ENCODE measurements around the gene ADPRS.

The ADPRS gene

GRCh38 chr1:36137776-36138175 is 49.1 kb downstream of the ADPRS start:
- no peak for TF ChIP-seq CTCF (IDR thresholded peaks at IDR 0.05; ENCODE audit: low read depth, low read length)
- DNase-seq = no peak
- Histone ChIP-seq H3K4me3 (ENCODE audit: low read depth, low read length) (no peak overlapping the region), H3K36me3 (peaks cover 32% of the 10 kb centered on the region), H3K9me3 (ENCODE audit: severe bottlenecking) (no peaks in the 10 kb centered on the region), H3K27ac (no peak overlapping the region; the same call in 1 of the 2 replicates), H3K27me3 (ENCODE audit: insufficient read depth, low read depth, severe bottlenecking) (no peaks in the 10 kb centered on the region)

DNA sequence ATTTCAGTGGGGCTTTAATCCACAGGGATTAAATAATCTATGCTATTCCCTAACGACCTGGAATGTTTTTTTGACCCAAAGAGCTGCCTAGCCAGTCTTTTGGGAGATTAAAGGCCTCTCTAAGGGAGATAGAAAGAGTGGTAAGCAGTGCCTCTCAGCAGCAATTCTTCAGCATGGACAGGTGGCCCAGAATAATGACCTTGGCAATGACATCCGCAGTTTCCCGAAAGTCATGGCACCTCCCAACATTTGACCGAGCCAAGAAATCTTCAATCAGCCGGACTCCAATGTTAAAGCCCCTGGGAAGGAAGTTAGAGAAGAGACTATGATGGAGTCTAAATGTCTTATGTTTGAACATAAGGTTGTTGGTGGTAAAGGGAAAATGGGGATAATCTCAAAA is 50.8 kb downstream of the ADPRS start:
- peaks cover 32% of the 10 kb centered on the region for H3K36me3 ChIP-seq
- no peaks in the 10 kb centered on the region for H3K27me3 ChIP-seq (ENCODE audit: insufficient read depth, low read depth, severe bottlenecking)
- H3K4me3 ChIP-seq (ENCODE audit: low read depth, low read length) = no peak overlapping the region
- no peak overlapping the region for H3K27ac ChIP-seq
- no peak for DNase-seq
- H3K9me3 ChIP-seq (ENCODE audit: severe bottlenecking) = no peaks in the 10 kb centered on the region
- no peak for TF ChIP-seq CTCF (IDR thresholded peaks at IDR 0.05; ENCODE audit: low read depth, low read length)

- no peak for DNase-seq
- Histone ChIP-seq H3K9me3 (ENCODE audit: severe bottlenecking) (no peaks in the 10 kb centered on the region), H3K36me3 (peaks cover 22% of the 10 kb centered on the region), H3K27ac (no peak overlapping the region), H3K27me3 (ENCODE audit: insufficient read depth, low read depth, severe bottlenecking) (no peaks in the 10 kb centered on the region), H3K4me3 (ENCODE audit: low read depth, low read length) (no peak overlapping the region)
- no peak for TF ChIP-seq CTCF (IDR thresholded peaks at IDR 0.05; ENCODE audit: low read depth, low read length)
These were observed 53.4 kb downstream of the ADPRS start for GRCh38 chr1:36142121-36142520.

DNA sequence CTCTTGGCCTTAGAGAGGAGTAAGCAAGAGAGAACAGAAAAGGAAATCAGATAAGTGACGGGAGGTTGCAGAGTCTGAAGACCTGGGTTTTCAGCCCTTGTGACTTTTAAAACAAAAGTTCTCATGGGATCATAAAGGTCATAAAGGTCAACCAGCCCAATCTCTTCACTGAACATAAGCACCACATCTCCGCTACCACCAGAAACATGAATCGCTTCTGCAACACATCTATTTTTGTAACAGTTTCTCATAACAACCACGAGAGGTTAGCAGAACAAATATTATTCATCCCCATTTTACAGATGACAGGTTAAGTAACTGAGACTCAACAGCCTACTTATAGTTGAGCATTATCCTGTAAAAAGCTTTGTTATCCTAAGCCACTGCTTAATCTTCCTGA is 54.7 kb downstream of the ADPRS start:
- H3K4me3 ChIP-seq (ENCODE audit: low read depth, low read length) = no peak overlapping the region
- H3K9me3 ChIP-seq (ENCODE audit: severe bottlenecking) = no peaks in the 10 kb centered on the region
- H3K36me3 ChIP-seq = peaks cover 9% of the 10 kb centered on the region
- H3K27me3 ChIP-seq (ENCODE audit: insufficient read depth, low read depth, severe bottlenecking) = no peaks in the 10 kb centered on the region
- no peak for TF ChIP-seq CTCF (IDR thresholded peaks at IDR 0.05; ENCODE audit: low read depth, low read length)
- no peak overlapping the region for H3K27ac ChIP-seq
- no peak for DNase-seq
